Measurements from ENCODE around the gene SRRM3.
"Not testable (repeated sequence)": the region's sequence is repeated elsewhere in the genome, so short reads cannot be mapped to it uniquely, and the experiment has no call there.

DNA sequence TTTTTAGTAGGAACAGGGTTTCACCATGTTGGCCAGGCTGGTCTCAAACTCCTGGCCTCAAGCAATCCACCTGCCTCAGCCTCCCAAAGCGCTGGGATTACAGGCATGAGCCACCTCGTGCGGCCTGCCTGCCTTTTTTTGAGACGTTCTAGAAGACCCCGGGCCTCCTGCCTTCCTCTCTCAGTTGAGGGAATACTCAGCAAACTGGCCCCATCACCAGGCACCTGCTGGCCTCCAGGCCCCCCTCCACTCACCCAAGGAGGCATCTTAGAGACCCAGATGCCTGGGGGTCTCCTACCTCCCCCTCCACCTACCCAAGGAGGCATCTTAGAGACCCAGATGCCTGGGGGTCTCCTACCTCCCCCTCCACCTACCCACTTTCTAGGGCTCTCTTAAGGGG is 91.2 kb downstream of the SRRM3 start:
- TF ChIP-seq POLR2A (IDR thresholded peaks at IDR 0.05), result not testable (repeated sequence)
- TF ChIP-seq, protein P1, sequence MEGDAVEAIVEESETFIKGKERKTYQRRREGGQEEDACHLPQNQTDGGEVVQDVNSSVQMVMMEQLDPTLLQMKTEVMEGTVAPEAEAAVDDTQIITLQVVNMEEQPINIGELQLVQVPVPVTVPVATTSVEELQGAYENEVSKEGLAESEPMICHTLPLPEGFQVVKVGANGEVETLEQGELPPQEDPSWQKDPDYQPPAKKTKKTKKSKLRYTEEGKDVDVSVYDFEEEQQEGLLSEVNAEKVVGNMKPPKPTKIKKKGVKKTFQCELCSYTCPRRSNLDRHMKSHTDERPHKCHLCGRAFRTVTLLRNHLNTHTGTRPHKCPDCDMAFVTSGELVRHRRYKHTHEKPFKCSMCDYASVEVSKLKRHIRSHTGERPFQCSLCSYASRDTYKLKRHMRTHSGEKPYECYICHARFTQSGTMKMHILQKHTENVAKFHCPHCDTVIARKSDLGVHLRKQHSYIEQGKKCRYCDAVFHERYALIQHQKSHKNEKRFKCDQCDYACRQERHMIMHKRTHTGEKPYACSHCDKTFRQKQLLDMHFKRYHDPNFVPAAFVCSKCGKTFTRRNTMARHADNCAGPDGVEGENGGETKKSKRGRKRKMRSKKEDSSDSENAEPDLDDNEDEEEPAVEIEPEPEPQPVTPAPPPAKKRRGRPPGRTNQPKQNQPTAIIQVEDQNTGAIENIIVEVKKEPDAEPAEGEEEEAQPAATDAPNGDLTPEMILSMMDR (IDR thresholded peaks at IDR 0.05), result not testable (repeated sequence)
